ENCODE data around the gene KIF5A.

Gene KIF5A

GRCh38 chr12:57605811-57606311 is 56.0 kb downstream of the KIF5A start:
- Histone ChIP-seq H3K4me3 (ENCODE audit: low read depth in 1 of 2, low read length in 2 of 2) (no peak overlapping the region), H3K27me3 (ENCODE audit: control insufficient read depth in 1 of 2, insufficient read depth in 2 of 2, low read length in 2 of 2) (peaks cover 9 to 16% of the 10 kb centered on the region in 2 donors), H3K4me1 (ENCODE audit: control insufficient read depth in 1 of 2, insufficient read depth in 2 of 2, low read length in 2 of 2) (peaks cover 17 to 18% of the 10 kb centered on the region in 2 donors), H3K27ac (ENCODE audit: low read depth, low read length) (no peak overlapping the region), H3K36me3 (ENCODE audit: control insufficient read depth in 1 of 2, insufficient read depth in 2 of 2, low read length in 2 of 2) (peaks cover 6 to 16% of the 10 kb centered on the region in 2 donors), H3K9ac (ENCODE audit: low read depth in 1 of 2, low read length in 2 of 2) (peak overlapping the region in 1 of 2 donors; percentile 70), H3K9me3 (ENCODE audit: control insufficient read depth in 1 of 2, low read length in 2 of 2) (no peaks in the 10 kb centered on the region)

- H3K4me3 ChIP-seq (ENCODE audit: low read depth in 1 of 2, low read length in 2 of 2) = no peak overlapping the region
- H3K27me3 ChIP-seq (ENCODE audit: control insufficient read depth in 1 of 2, insufficient read depth in 2 of 2, low read length in 2 of 2) = peaks cover 11 to 19% of the 10 kb centered on the region in 2 donors
- H3K36me3 ChIP-seq (ENCODE audit: control insufficient read depth in 1 of 2, insufficient read depth in 2 of 2, low read length in 2 of 2) = peaks cover 6 to 10% of the 10 kb centered on the region in 2 donors
- no peak overlapping the region for H3K9ac ChIP-seq (ENCODE audit: low read depth in 1 of 2, low read length in 2 of 2)
- H3K27ac ChIP-seq (ENCODE audit: low read depth, low read length) = no peak overlapping the region
- H3K4me1 ChIP-seq (ENCODE audit: control insufficient read depth in 1 of 2, insufficient read depth in 2 of 2, low read length in 2 of 2) = peaks cover 17 to 20% of the 10 kb centered on the region in 2 donors
- no peaks in the 10 kb centered on the region for H3K9me3 ChIP-seq (ENCODE audit: control insufficient read depth in 1 of 2, low read length in 2 of 2)
Observed at GRCh38 chr12:57606399-57606798, 56.6 kb downstream of the KIF5A start.

GRCh38 chr12:57606821-57607220 is 57.0 kb downstream of the KIF5A start:
- Histone ChIP-seq H3K27ac (ENCODE audit: low read depth, low read length) (no peak overlapping the region), H3K9me3 (ENCODE audit: control insufficient read depth in 1 of 2, low read length in 2 of 2) (no peaks in the 10 kb centered on the region), H3K36me3 (ENCODE audit: control insufficient read depth in 1 of 2, insufficient read depth in 2 of 2, low read length in 2 of 2) (peaks cover 3 to 6% of the 10 kb centered on the region in 2 donors), H3K9ac (ENCODE audit: low read depth in 1 of 2, low read length in 2 of 2) (no peak overlapping the region), H3K4me3 (ENCODE audit: low read depth in 1 of 2, low read length in 2 of 2) (no peak overlapping the region), H3K27me3 (ENCODE audit: control insufficient read depth in 1 of 2, insufficient read depth in 2 of 2, low read length in 2 of 2) (peaks cover 11 to 20% of the 10 kb centered on the region in 2 donors), H3K4me1 (ENCODE audit: control insufficient read depth in 1 of 2, insufficient read depth in 2 of 2, low read length in 2 of 2) (peaks cover 17 to 20% of the 10 kb centered on the region in 2 donors)

- peaks cover 17 to 20% of the 10 kb centered on the region in 2 donors for H3K4me1 ChIP-seq (ENCODE audit: control insufficient read depth in 1 of 2, insufficient read depth in 2 of 2, low read length in 2 of 2)
- no peak overlapping the region for H3K4me3 ChIP-seq (ENCODE audit: low read depth in 1 of 2, low read length in 2 of 2)
- H3K9me3 ChIP-seq (ENCODE audit: control insufficient read depth in 1 of 2, low read length in 2 of 2) = no peaks in the 10 kb centered on the region
- H3K36me3 ChIP-seq (ENCODE audit: control insufficient read depth in 1 of 2, insufficient read depth in 2 of 2, low read length in 2 of 2) = no peaks in the 10 kb centered on the region
- no peak overlapping the region for H3K27ac ChIP-seq (ENCODE audit: low read depth, low read length)
- no peak overlapping the region for H3K9ac ChIP-seq (ENCODE audit: low read depth in 1 of 2, low read length in 2 of 2)
- H3K27me3 ChIP-seq (ENCODE audit: control insufficient read depth in 1 of 2, insufficient read depth in 2 of 2, low read length in 2 of 2) = peaks cover 21 to 33% of the 10 kb centered on the region in 2 donors
Observed at GRCh38 chr12:57607958-57608663, 58.3 kb downstream of the KIF5A start.

GRCh38 chr12:57609101-57609780 is 59.4 kb downstream of the KIF5A start:
- Histone ChIP-seq H3K9ac (ENCODE audit: low read depth in 1 of 2, low read length in 2 of 2) (no peak overlapping the region), H3K4me3 (ENCODE audit: low read depth in 1 of 2, low read length in 2 of 2) (no peak overlapping the region), H3K4me1 (ENCODE audit: control insufficient read depth in 1 of 2, insufficient read depth in 2 of 2, low read length in 2 of 2) (peaks cover 8 to 17% of the 10 kb centered on the region in 2 donors), H3K36me3 (ENCODE audit: control insufficient read depth in 1 of 2, insufficient read depth in 2 of 2, low read length in 2 of 2) (no peaks in the 10 kb centered on the region), H3K27me3 (ENCODE audit: control insufficient read depth in 1 of 2, insufficient read depth in 2 of 2, low read length in 2 of 2) (peaks cover 32 to 41% of the 10 kb centered on the region in 2 donors), H3K9me3 (ENCODE audit: control insufficient read depth in 1 of 2, low read length in 2 of 2) (no peaks in the 10 kb centered on the region), H3K27ac (ENCODE audit: low read depth, low read length) (peak overlapping the region; percentile 20)

- H3K36me3 ChIP-seq (ENCODE audit: control insufficient read depth in 1 of 2, insufficient read depth in 2 of 2, low read length in 2 of 2) = no peaks in the 10 kb centered on the region
- peaks cover 33 to 49% of the 10 kb centered on the region in 2 donors for H3K27me3 ChIP-seq (ENCODE audit: control insufficient read depth in 1 of 2, insufficient read depth in 2 of 2, low read length in 2 of 2)
- peak overlapping the region; percentile 57 to 61 for H3K4me3 ChIP-seq (ENCODE audit: low read depth in 1 of 2, low read length in 2 of 2)
- peak overlapping the region; percentile 32 for H3K27ac ChIP-seq (ENCODE audit: low read depth, low read length)
- H3K9me3 ChIP-seq (ENCODE audit: control insufficient read depth in 1 of 2, low read length in 2 of 2) = no peaks in the 10 kb centered on the region
- peak overlapping the region in 1 of 2 donors; percentile 23 for H3K9ac ChIP-seq (ENCODE audit: low read depth in 1 of 2, low read length in 2 of 2)
- peaks cover 4 to 13% of the 10 kb centered on the region in 2 donors for H3K4me1 ChIP-seq (ENCODE audit: control insufficient read depth in 1 of 2, insufficient read depth in 2 of 2, low read length in 2 of 2)
Observed at GRCh38 chr12:57609781-57610553, 60.1 kb downstream of the KIF5A start.

- H3K27ac ChIP-seq (ENCODE audit: low read depth, low read length) = peak overlapping the region; percentile 32
- no peaks in the 10 kb centered on the region for H3K36me3 ChIP-seq (ENCODE audit: control insufficient read depth in 1 of 2, insufficient read depth in 2 of 2, low read length in 2 of 2)
- peaks cover 0 to 8% of the 10 kb centered on the region in 2 donors for H3K4me1 ChIP-seq (ENCODE audit: control insufficient read depth in 1 of 2, insufficient read depth in 2 of 2, low read length in 2 of 2)
- H3K27me3 ChIP-seq (ENCODE audit: control insufficient read depth in 1 of 2, insufficient read depth in 2 of 2, low read length in 2 of 2) = peaks cover 34 to 48% of the 10 kb centered on the region in 2 donors
- H3K9me3 ChIP-seq (ENCODE audit: control insufficient read depth in 1 of 2, low read length in 2 of 2) = no peaks in the 10 kb centered on the region
- peak overlapping the region; percentile 57 to 61 for H3K4me3 ChIP-seq (ENCODE audit: low read depth in 1 of 2, low read length in 2 of 2)
- peak overlapping the region in 1 of 2 donors; percentile 23 for H3K9ac ChIP-seq (ENCODE audit: low read depth in 1 of 2, low read length in 2 of 2)
Observed at GRCh38 chr12:57610554-57611107, 60.8 kb downstream of the KIF5A start.

GRCh38 chr12:57611108-57611826 is 61.4 kb downstream of the KIF5A start, which contains the start of gene ARHGEF25:
Gene ARHGEF25 (plus strand): TSS chr12:57611435. CDS start chr12:57611895, 460 bp downstream.
- peak within 1 kb of the TSS; percentile 32 for H3K27ac ChIP-seq (ENCODE audit: low read depth, low read length)
- no peaks in the 10 kb centered on the region for H3K9me3 ChIP-seq (ENCODE audit: control insufficient read depth in 1 of 2, low read length in 2 of 2)
- peak within 1 kb of the TSS in 1 of 2 donors; percentile 23 for H3K9ac ChIP-seq (ENCODE audit: low read depth in 1 of 2, low read length in 2 of 2)
- no peaks in the 10 kb centered on the region for H3K36me3 ChIP-seq (ENCODE audit: control insufficient read depth in 1 of 2, insufficient read depth in 2 of 2, low read length in 2 of 2)
- H3K4me3 ChIP-seq (ENCODE audit: low read depth in 1 of 2, low read length in 2 of 2) = peak within 1 kb of the TSS; percentile 57 to 61
- peaks cover 0 to 8% of the 10 kb centered on the region in 2 donors for H3K4me1 ChIP-seq (ENCODE audit: control insufficient read depth in 1 of 2, insufficient read depth in 2 of 2, low read length in 2 of 2)
- peaks cover 37 to 49% of the 10 kb centered on the region in 2 donors for H3K27me3 ChIP-seq (ENCODE audit: control insufficient read depth in 1 of 2, insufficient read depth in 2 of 2, low read length in 2 of 2)

Measured in duodenal mucosa (tissue), 2 donors.